PC-3 (cell line): Measurements from ENCODE around the gene GPC1.

ENCODE experiments used
- EZH2 ChIP-seq: fragments of 300-600 bp; sonication (generic); IDR thresholded peaks from one replicate; pipeline ENCODE4 v1.6.1; 2017; ENCODE audit warnings: antibody characterized with exemption, mild to moderate bottlenecking, low read length; ENCODE audit not compliant: unreplicated experiment
- EZH2phosphoT487 ChIP-seq: fragments of 300-600 bp; sonication (generic); IDR thresholded peaks from 2 replicates; pipeline ENCODE4 v1.6.1; 2018; ENCODE audit warnings: mild to moderate bottlenecking, antibody characterized with exemption, low read length, borderline replicate concordance
- TF ChIP-seq, protein P1 (sequence below): fragments of 300-600 bp; sonication (generic); conservative IDR thresholded peaks from 2 replicates; pipeline ENCODE4 v1.5.1; 2017; ENCODE audit warnings: antibody characterized with exemption, low read depth, mild to moderate bottlenecking, low read length

GRCh38 chr2:240455647-240456446, 20.4 kb downstream of the GPC1 start:
- TF ChIP-seq, protein P1, sequence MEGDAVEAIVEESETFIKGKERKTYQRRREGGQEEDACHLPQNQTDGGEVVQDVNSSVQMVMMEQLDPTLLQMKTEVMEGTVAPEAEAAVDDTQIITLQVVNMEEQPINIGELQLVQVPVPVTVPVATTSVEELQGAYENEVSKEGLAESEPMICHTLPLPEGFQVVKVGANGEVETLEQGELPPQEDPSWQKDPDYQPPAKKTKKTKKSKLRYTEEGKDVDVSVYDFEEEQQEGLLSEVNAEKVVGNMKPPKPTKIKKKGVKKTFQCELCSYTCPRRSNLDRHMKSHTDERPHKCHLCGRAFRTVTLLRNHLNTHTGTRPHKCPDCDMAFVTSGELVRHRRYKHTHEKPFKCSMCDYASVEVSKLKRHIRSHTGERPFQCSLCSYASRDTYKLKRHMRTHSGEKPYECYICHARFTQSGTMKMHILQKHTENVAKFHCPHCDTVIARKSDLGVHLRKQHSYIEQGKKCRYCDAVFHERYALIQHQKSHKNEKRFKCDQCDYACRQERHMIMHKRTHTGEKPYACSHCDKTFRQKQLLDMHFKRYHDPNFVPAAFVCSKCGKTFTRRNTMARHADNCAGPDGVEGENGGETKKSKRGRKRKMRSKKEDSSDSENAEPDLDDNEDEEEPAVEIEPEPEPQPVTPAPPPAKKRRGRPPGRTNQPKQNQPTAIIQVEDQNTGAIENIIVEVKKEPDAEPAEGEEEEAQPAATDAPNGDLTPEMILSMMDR = no peak
- TF ChIP-seq EZH2phosphoT487 (no peak), EZH2 (no peak)
